Aorta (tissue), 5 donors: ENCODE data around the gene LRSAM1. TPM values are rescaled to one million over a fixed set of nuclear protein-coding genes. Genes with fewer than 3 reads are reported as not detected.

ENCODE experiments used
- ATAC-seq: fragments of 200-7000 bp; cut with Tn5 transposase; one replicate; pipeline ENCODE4 v1.9.1; 2022; ENCODE audit warnings: moderate library complexity; ENCODE audit not compliant: low FRiP score
- DNase-seq, 2 donors: peaks; one replicate each; pipeline ENCODE4 v3.0.0-alpha.2; 2020
- H3K27ac ChIP-seq, 2 donors: one replicate each; pipeline ENCODE4 v1.5.1; 2013; ENCODE audit warnings: low read length in 2 of 2, mild to moderate bottlenecking in 2 of 2, moderate library complexity in 2 of 2, control low read depth in 1 of 2, inconsistent platforms in 1 of 2, low read depth in 1 of 2
- H3K27me3 ChIP-seq, 2 donors: one replicate each; pipeline ENCODE4 v1.6.1; 2013; ENCODE audit warnings: control low read depth in 1 of 2, low read length in 1 of 2, mild to moderate bottlenecking in 1 of 2, moderate library complexity in 1 of 2; ENCODE audit not compliant: insufficient read depth in 2 of 2, control insufficient read depth in 1 of 2
- H3K36me3 ChIP-seq, 2 donors: one replicate each; pipeline ENCODE4 v1.6.1; 2013; ENCODE audit warnings: control low read depth in 1 of 2, low read length in 1 of 2, mild to moderate bottlenecking in 1 of 2; ENCODE audit not compliant: insufficient read depth in 2 of 2, control insufficient read depth in 1 of 2
- H3K4me1 ChIP-seq, 2 donors: one replicate each; pipeline ENCODE4 v1.6.1; 2013; ENCODE audit warnings: low read length in 2 of 2, control low read depth in 1 of 2, mild to moderate bottlenecking in 1 of 2, moderate library complexity in 1 of 2; ENCODE audit not compliant: insufficient read depth in 2 of 2, control insufficient read depth in 1 of 2
- H3K4me3 ChIP-seq, 2 donors: one replicate each; pipeline ENCODE4 v1.5.1; 2013; ENCODE audit warnings: low read length in 2 of 2, control low read depth in 1 of 2, mild to moderate bottlenecking in 1 of 2
- H3K9me3 ChIP-seq: one replicate; pipeline ENCODE4 v1.6.1; 2013; ENCODE audit warnings: mild to moderate bottlenecking, low read length; ENCODE audit not compliant: control insufficient read depth
- WGBS, 2 donors: extraction: QIAGEN DNeasy Blood & Tissue Kit; methylation state at CpG; one replicate each; pipeline ENCODE4 v1.1.7; 2013; 5-methylcytosine and 5-hydroxymethylcytosine counted together
- intact Hi-C, 2 donors: fragments of 100-400 bp; cut with DNase I; formaldehyde crosslinking; loops; one replicate each; pipeline versions ENCODE4 v1.14.2 to v1.15.0; 2022
- polyA plus RNA-seq, 2 donors: library from polyadenylated mRNA; stranded (reverse); fragments of 200-250 nt; gene quantifications; one replicate each; pipeline ENCODE4 v1.2.3, GENCODE V29; 2013
- total RNA-seq, 2 donors: library from RNA; stranded (reverse); fragmentation: NEBNext Ultra II Directional; extraction: Animal tissue kit (Norgen Biotek cat#: 25700); gene quantifications; one replicate each; pipeline ENCODE4 v1.2.1, GENCODE V29; 2021
- donor health status: healthy with polysubstance abuse.
- donor health status: Bipolar disorder and iron deficiency.
- donor health status: DM: no; HTN: no; CAD: no.
- donor health status: DM: no; HTN: no; CAD: no.
- donor health status: DM: yes; HTN: yes; CAD: no.

The LRSAM1 gene
- total and polyA plus RNA-seq, 4 donors: 9.3 to 38.8 (median 22.0) TPM

DNA sequence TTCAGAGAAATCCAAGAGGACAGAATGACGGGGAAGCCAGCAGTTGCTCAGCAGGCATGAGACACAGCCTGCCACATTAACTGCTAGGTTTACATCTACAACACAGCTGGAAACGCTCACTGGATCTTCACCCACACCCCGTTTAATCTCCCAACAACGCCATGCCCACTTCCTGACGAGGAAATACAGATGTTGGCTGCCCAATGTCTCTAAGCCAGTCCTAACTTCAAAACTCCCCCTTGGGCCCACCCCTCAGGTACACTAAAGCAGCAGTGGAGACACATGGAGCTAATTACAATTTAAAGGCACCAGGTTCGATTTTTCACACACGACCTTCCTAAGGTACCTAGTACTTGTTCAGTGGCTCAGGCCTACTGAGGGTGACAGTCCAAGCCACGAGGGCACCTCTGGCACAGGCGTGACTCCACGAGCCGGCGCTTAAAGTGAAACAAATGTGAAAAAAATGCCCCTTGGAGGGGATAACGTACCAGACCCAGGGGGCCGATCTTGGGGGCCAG lies 1.0 kb upstream of the LRSAM1 start:
- ATAC-seq: peak; percentile 13
- Histone ChIP-seq H3K27me3 (no peaks in the 10 kb centered on the region), H3K4me1 (no peaks in the 10 kb centered on the region), H3K9me3 (no peaks in the 10 kb centered on the region), H3K27ac (peak overlapping the region in 1 of 2 donors; percentile 71), H3K4me3 (peak overlapping the region; percentile 45 to 57), H3K36me3 (peaks cover 0 to 8% of the 10 kb centered on the region in 2 donors)
- WGBS, 2 donors: 2 to 4% methylated on average over 14 of the region's 14 CpGs
- no peak for DNase-seq
- intact Hi-C loops: no loop called here

- no peaks in the 10 kb centered on the region for H3K27me3 ChIP-seq
- no peaks in the 10 kb centered on the region for H3K9me3 ChIP-seq
- peak overlapping the region in 1 of 2 donors; percentile 55 for H3K27ac ChIP-seq
- ATAC-seq (no peak), DNase-seq (no peak)
- H3K36me3 ChIP-seq: peaks cover 0 to 6% of the 10 kb centered on the region in 2 donors
- 1% methylated on average over 14 of the region's 14 CpGs for WGBS, 2 donors
- H3K4me1 ChIP-seq: no peaks in the 10 kb centered on the region
- intact Hi-C loops: no loop called here
- peak overlapping the region; percentile 57 to 71 for H3K4me3 ChIP-seq
These were observed 223 bp downstream of the LRSAM1 start for GRCh38 chr9:127451608-127451857.

DNA sequence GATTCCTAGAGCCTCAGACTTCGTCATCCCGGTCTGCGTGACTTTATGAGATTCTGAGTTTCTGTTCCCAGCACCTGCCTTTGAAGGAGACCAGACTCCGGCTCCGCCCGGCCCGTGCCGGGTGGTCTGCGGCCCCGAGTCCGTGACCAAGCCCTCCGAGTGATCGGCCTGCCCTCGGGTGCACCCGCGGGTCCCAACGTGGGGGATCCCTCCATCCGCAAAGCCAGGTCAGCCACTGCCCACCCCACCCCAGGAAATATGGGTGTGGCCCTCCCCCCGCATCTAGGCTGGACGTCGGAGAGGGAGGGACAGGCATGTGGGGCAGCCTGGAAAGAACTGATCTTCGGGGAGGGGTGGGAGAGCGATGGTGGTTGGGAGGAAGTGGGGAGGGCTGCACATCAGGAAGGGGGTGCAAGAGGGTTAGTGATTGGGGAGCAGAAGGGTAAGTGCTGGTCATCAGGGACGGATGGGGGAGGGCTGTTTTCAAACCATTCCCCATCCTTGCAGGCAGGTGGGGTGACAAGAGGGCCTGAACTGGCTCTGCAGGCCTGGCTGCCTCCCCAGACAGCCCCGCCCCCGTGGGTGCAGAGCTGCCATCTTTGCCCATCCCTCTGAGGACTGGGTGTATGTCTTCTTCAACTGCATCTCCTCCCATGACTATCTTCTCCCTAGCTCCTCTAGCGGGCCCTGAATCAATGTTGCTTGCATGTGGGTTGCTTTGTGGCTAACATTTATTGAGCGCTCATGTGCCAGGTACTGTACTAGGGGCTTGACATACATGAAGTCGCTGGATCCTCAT lies 747 bp downstream of the LRSAM1 start:
- Histone ChIP-seq H3K36me3 (peaks cover under 1% of the 10 kb centered on the region in 2 donors), H3K27me3 (no peaks in the 10 kb centered on the region), H3K4me1 (no peaks in the 10 kb centered on the region), H3K4me3 (peak overlapping the region; percentile 57 to 71), H3K9me3 (no peaks in the 10 kb centered on the region), H3K27ac (peak overlapping the region in 1 of 2 donors; percentile 55)
- peak; percentile 35 for ATAC-seq
- intact Hi-C loops: no loop called here
- WGBS, 2 donors: 10% methylated on average over 29 of the region's 29 CpGs
- DNase-seq: peak; percentile 68 to 79

DNA sequence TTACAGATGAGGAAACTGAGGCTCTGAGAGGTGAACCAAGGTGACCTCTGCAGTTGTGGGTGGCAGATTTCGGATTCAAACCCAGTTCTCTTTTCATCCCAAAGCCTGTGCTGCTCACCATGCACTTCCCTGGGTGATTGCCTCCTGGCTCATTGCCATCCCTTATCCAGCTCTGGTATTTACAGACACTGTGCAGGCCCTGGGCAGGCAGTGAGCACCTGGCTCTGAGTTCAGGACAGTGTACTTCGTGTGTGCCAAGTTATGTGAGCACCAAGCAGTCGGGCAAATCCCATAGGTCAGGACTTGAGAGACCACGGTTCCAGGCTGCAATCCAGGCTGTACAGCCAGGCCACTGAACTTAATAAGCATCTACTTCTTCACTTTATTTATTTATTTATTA lies 1.4 kb downstream of the LRSAM1 start:
- Histone ChIP-seq H3K27me3 (no peaks in the 10 kb centered on the region), H3K4me3 (no peak overlapping the region), H3K4me1 (no peaks in the 10 kb centered on the region), H3K27ac (no peak overlapping the region), H3K9me3 (no peaks in the 10 kb centered on the region), H3K36me3 (peaks cover 0 to 2% of the 10 kb centered on the region in 2 donors)
- 26 to 27% methylated on average over 4 of the region's 4 CpGs for WGBS, 2 donors
- ATAC-seq: no peak
- no peak for DNase-seq
- intact Hi-C loops: no loop called here

DNA sequence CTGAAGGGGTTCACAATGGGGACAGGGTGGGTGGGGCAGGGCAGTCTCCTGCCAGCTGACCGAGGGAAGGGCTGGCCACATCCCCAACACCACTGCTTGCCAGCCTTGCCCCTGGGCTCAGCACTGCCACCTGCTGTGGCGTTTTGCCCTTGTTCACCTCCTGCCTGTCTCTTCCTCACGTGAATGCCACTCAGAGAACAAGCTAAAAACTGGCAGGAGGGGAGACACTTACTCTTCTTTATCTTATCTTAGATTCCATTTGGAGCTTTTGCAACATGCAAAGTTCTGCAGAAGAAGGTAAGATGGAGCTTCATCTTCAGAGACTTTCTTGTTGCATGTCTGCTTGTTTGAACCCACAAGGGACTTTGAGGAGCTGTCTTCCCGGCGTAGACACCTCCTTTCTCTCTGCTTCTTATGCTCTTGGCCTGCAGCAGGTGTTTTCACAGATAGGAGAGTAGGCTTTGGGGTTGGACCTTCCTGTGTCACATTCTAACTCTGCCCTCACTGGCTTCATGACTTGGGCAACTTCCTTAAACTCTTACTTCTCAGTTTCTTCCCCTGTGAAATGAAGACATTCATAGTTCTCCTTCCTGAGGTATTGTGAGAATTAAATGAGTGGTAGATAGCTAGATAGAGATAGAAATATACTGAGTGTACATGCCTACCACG lies 4.1 kb downstream of the LRSAM1 start:
- intact Hi-C loops: no loop called here
- H3K27me3 ChIP-seq: no peaks in the 10 kb centered on the region
- 69 to 72% methylated on average over 6 of the region's 6 CpGs for WGBS, 2 donors
- no peaks in the 10 kb centered on the region for H3K4me1 ChIP-seq
- H3K36me3 ChIP-seq: peaks cover 0 to 5% of the 10 kb centered on the region in 2 donors
- no peak overlapping the region for H3K27ac ChIP-seq
- H3K4me3 ChIP-seq: no peak overlapping the region
- DNase-seq: no peak
- H3K9me3 ChIP-seq: no peaks in the 10 kb centered on the region
- no peak for ATAC-seq

GRCh38 chr9:127457191-127457878 lies 6.0 kb downstream of the LRSAM1 start:
- Histone ChIP-seq H3K36me3 (peaks cover 0 to 9% of the 10 kb centered on the region in 2 donors), H3K27ac (no peak overlapping the region), H3K9me3 (no peaks in the 10 kb centered on the region), H3K4me1 (no peaks in the 10 kb centered on the region), H3K27me3 (no peaks in the 10 kb centered on the region), H3K4me3 (no peak overlapping the region)
- DNase-seq (no peak), ATAC-seq (no peak)
- intact Hi-C loops: no loop called here
- 82 to 83% methylated on average over 17 of the region's 17 CpGs for WGBS, 2 donors

DNA sequence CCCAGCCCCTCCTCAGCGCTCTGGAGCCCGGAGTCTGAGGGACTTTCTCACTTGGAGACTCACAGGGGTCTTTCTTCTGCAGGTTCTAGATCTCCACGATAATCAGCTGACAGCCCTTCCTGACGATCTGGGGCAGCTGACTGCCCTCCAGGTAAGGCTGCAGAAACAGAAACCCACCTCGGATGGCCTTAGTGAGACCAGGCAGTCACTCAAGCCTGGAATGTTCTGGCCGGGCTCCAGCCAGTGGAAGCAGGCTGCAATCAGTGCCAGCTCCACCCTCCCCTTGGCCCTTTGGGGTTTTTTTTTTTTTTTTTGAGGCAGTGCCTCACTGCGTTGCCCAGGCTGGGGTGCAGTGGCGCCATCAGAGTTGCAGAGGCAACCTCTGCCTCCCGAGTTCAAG lies 7.6 kb downstream of the LRSAM1 start:
- ATAC-seq: no peak
- Histone ChIP-seq H3K4me3 (no peak overlapping the region), H3K4me1 (no peaks in the 10 kb centered on the region), H3K9me3 (no peaks in the 10 kb centered on the region), H3K27me3 (no peaks in the 10 kb centered on the region), H3K36me3 (peaks cover 0 to 12% of the 10 kb centered on the region in 2 donors), H3K27ac (no peak overlapping the region)
- intact Hi-C loops: no loop called here
- no peak for DNase-seq
- 55 to 60% methylated on average over 9 of the region's 9 CpGs for WGBS, 2 donors

DNA sequence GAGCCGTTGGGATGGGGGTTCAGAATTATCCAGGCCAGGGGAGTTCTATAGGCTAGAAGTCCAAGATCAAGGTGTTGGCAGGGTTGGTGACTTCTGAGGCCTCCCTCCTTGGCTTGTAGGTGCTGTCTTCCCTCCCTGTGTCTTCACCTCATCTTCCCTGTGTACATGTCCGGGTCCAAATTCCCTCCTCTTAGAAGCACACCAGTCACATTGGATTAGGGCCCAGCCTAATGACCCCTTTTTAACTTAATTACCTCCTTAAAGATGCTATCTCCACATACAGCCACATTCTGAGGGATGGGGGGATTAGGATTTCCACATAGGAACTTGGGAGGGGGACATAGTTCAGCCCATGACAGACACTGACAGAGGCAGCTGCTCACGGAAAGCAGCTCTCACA lies 12.1 kb downstream of the LRSAM1 start:
- intact Hi-C loops: no loop called here
- 87 to 94% methylated on average over 3 of the region's 3 CpGs for WGBS, 2 donors

More for the DNA sequence above, 12.1 kb downstream of the LRSAM1 start:
- Histone ChIP-seq H3K27me3 (no peaks in the 10 kb centered on the region), H3K9me3 (no peaks in the 10 kb centered on the region), H3K4me3 (no peak overlapping the region), H3K4me1 (no peaks in the 10 kb centered on the region), H3K27ac (no peak overlapping the region), H3K36me3 (peaks cover 3 to 16% of the 10 kb centered on the region in 2 donors)
- DNase-seq: no peak
- no peak for ATAC-seq
